Parathyroid adenoma (tissue), 2 donors: Measurements from ENCODE around the gene HGS.

Source experiments
- H2AFZ ChIP-seq: fragments of 300-600 bp; sonication (generic); one replicate; pipeline ENCODE4 v1.7.0; 2017; ENCODE audit warnings: antibody characterized with exemption, mild to moderate bottlenecking
- H3K27ac ChIP-seq: fragments of 300-600 bp; sonication (generic); one replicate; pipeline ENCODE4 v1.7.0; 2017
- H3K27me3 ChIP-seq: fragments of 300-600 bp; sonication (generic); one replicate; pipeline ENCODE4 v1.7.0; 2017; ENCODE audit warnings: low read length; ENCODE audit not compliant: control insufficient read depth, insufficient read depth
- H3K36me3 ChIP-seq: fragments of 300-600 bp; sonication (generic); one replicate; pipeline ENCODE4 v1.7.0; 2017; ENCODE audit warnings: low read length; ENCODE audit not compliant: control insufficient read depth, insufficient read depth
- H3K4me1 ChIP-seq: fragments of 300-600 bp; sonication (generic); one replicate; pipeline ENCODE4 v1.7.0; 2017; ENCODE audit warnings: control low read depth
- H3K4me2 ChIP-seq: fragments of 300-600 bp; sonication (generic); one replicate; pipeline ENCODE4 v1.7.0; 2017; ENCODE audit warnings: low read length
- H3K4me3 ChIP-seq: fragments of 300-600 bp; sonication (generic); one replicate; pipeline ENCODE4 v1.7.0; 2017; ENCODE audit warnings: low read depth, low read length
- H3K79me2 ChIP-seq: fragments of 300-600 bp; sonication (generic); one replicate; pipeline ENCODE4 v1.7.0; 2017; ENCODE audit warnings: control low read depth
- H3K9ac ChIP-seq: fragments of 300-600 bp; sonication (generic); one replicate; pipeline ENCODE4 v1.7.0; 2017; ENCODE audit warnings: mild to moderate bottlenecking
- H3K9me3 ChIP-seq: fragments of 300-600 bp; sonication (generic); one replicate; pipeline ENCODE4 v1.7.0; 2017; ENCODE audit warnings: low read length; ENCODE audit not compliant: control insufficient read depth
- CTCF ChIP-seq: fragments of 300-600 bp; sonication (generic); IDR thresholded peaks from one replicate; pipeline ENCODE4 v1.7.0; 2017; ENCODE audit warnings: antibody characterized with exemption, mild to moderate bottlenecking
- donor health status: primary hyperparathyroidism.

Gene HGS

GRCh38 chr17:81706232-81706611 lies 22.4 kb downstream of the HGS start:
- Histone ChIP-seq H2AFZ (no peak overlapping the region), H3K79me2 (peaks cover 18% of the 10 kb centered on the region), H3K36me3 (no peaks in the 10 kb centered on the region), H3K4me2 (no peak overlapping the region), H3K4me3 (no peak overlapping the region), H3K27me3 (no peaks in the 10 kb centered on the region), H3K27ac (no peak overlapping the region), H3K9ac (no peak overlapping the region), H3K9me3 (no peaks in the 10 kb centered on the region), H3K4me1 (peaks cover 18% of the 10 kb centered on the region)
- TF ChIP-seq CTCF: no peak

- no peak for TF ChIP-seq CTCF
- no peak overlapping the region for H3K27ac ChIP-seq
- no peaks in the 10 kb centered on the region for H3K9me3 ChIP-seq
- H3K4me2 ChIP-seq: no peak overlapping the region
- H3K4me3 ChIP-seq: no peak overlapping the region
- H3K9ac ChIP-seq: no peak overlapping the region
- no peaks in the 10 kb centered on the region for H3K36me3 ChIP-seq
- H3K4me1 ChIP-seq: peaks cover 20% of the 10 kb centered on the region
- no peaks in the 10 kb centered on the region for H3K27me3 ChIP-seq
- H3K79me2 ChIP-seq: peaks cover 13% of the 10 kb centered on the region
- no peak overlapping the region for H2AFZ ChIP-seq
Observed at GRCh38 chr17:81706757-81707624, 23.2 kb downstream of the HGS start.

- H3K4me3 ChIP-seq: no peak overlapping the region
- no peak overlapping the region for H2AFZ ChIP-seq
- no peak overlapping the region for H3K9ac ChIP-seq
- H3K9me3 ChIP-seq: no peaks in the 10 kb centered on the region
- peaks cover 13% of the 10 kb centered on the region for H3K79me2 ChIP-seq
- no peaks in the 10 kb centered on the region for H3K27me3 ChIP-seq
- H3K4me1 ChIP-seq: peaks cover 22% of the 10 kb centered on the region
- no peaks in the 10 kb centered on the region for H3K36me3 ChIP-seq
- H3K4me2 ChIP-seq: no peak overlapping the region
- TF ChIP-seq CTCF: no peak
- H3K27ac ChIP-seq: no peak overlapping the region
Observed at GRCh38 chr17:81707725-81708646, 24.2 kb downstream of the HGS start.

- no peak overlapping the region for H3K4me2 ChIP-seq
- no peak overlapping the region for H3K27ac ChIP-seq
- H3K36me3 ChIP-seq: no peaks in the 10 kb centered on the region
- no peak overlapping the region for H2AFZ ChIP-seq
- H3K4me3 ChIP-seq: no peak overlapping the region
- H3K27me3 ChIP-seq: no peaks in the 10 kb centered on the region
- H3K9me3 ChIP-seq: no peaks in the 10 kb centered on the region
- peaks cover 29% of the 10 kb centered on the region for H3K4me1 ChIP-seq
- TF ChIP-seq CTCF: no peak
- peaks cover 8% of the 10 kb centered on the region for H3K79me2 ChIP-seq
- H3K9ac ChIP-seq: no peak overlapping the region
Observed at GRCh38 chr17:81708739-81709185, 25.0 kb downstream of the HGS start.
